A673 (cell line): ENCODE results near the gene NFIB.

Source experiments
- EZH2 ChIP-seq: fragments of 200-600 bp; sonication (generic); IDR thresholded peaks from 2 replicates; pipeline ENCODE4 v1.6.1; 2017; ENCODE audit warnings: borderline replicate concordance, low read depth, mild to moderate bottlenecking, mixed read lengths, antibody characterized with exemption, low read length; ENCODE audit not compliant: poor library complexity, severe bottlenecking
- TF ChIP-seq, protein P1 (sequence below): fragments of 300-800, 200-600 bp; sonication (generic); conservative IDR thresholded peaks from 2 replicates; pipeline ENCODE4 v1.5.1; 2017; ENCODE audit warnings: low read depth, mild to moderate bottlenecking, antibody characterized with exemption, low read length, moderate library complexity, mixed read lengths

DNA sequence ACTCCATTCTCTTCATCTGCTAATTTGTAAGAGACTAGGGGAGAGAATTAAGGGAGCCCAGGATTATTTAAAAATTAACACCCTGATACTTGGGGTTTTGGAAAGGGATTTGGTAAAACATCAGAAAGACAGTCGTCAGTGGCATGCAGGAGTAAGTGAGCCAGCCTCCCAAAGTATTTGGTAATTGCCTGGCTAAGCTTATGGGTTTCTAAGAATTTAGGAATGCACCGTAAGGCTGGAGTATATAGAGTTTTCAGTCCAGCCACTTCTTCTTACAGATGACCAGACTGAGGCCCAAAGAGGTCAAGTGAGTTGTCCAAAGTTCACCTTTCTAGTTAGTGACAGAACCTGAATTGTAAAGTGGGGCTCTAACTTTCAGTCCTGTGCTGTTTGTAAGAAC, 25.8 kb upstream of the NFIB start:
- TF ChIP-seq, protein P1, sequence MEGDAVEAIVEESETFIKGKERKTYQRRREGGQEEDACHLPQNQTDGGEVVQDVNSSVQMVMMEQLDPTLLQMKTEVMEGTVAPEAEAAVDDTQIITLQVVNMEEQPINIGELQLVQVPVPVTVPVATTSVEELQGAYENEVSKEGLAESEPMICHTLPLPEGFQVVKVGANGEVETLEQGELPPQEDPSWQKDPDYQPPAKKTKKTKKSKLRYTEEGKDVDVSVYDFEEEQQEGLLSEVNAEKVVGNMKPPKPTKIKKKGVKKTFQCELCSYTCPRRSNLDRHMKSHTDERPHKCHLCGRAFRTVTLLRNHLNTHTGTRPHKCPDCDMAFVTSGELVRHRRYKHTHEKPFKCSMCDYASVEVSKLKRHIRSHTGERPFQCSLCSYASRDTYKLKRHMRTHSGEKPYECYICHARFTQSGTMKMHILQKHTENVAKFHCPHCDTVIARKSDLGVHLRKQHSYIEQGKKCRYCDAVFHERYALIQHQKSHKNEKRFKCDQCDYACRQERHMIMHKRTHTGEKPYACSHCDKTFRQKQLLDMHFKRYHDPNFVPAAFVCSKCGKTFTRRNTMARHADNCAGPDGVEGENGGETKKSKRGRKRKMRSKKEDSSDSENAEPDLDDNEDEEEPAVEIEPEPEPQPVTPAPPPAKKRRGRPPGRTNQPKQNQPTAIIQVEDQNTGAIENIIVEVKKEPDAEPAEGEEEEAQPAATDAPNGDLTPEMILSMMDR, result no peak
- TF ChIP-seq EZH2, result no peak
